ENCODE measurements around the gene MAPKAP1. TPM values are rescaled to one million over a fixed set of nuclear protein-coding genes. Genes with fewer than 3 reads are reported as not detected.

The MAPKAP1 gene
- total RNA-seq, 1 donor from 2014 or later = 81.9 TPM

GRCh38 chr9:125609744-125610143 lies 97.3 kb downstream of the MAPKAP1 start:
- TF ChIP-seq CTCF (IDR thresholded peaks at IDR 0.05; ENCODE audit: insufficient read depth, low read length, severe bottlenecking) = no peak
- no peak for FAIRE-seq

GRCh38 chr9:125608489-125609224 lies 98.4 kb downstream of the MAPKAP1 start:
- H3K36me3 ChIP-seq (ENCODE audit: control insufficient read depth, insufficient read depth, low read length) = no peaks in the 10 kb centered on the region
- TF ChIP-seq CTCF (IDR thresholded peaks at IDR 0.05; ENCODE audit: insufficient read depth, low read length, severe bottlenecking) = no peak
- no peak for DNase-seq (ENCODE audit: low read depth)
- FAIRE-seq = no peak
- no peak overlapping the region for H3K4me3 ChIP-seq (ENCODE audit: low read depth, low read length)
- no peaks in the 10 kb centered on the region for H3K27me3 ChIP-seq (ENCODE audit: control insufficient read depth, insufficient read depth, low read length)

More at GRCh38 chr9:125609744-125610143, 97.3 kb downstream of the MAPKAP1 start:
- DNase-seq (ENCODE audit: low read depth) = no peak
- Histone ChIP-seq H3K36me3 (ENCODE audit: control insufficient read depth, insufficient read depth, low read length) (no peaks in the 10 kb centered on the region), H3K27me3 (ENCODE audit: control insufficient read depth, insufficient read depth, low read length) (no peaks in the 10 kb centered on the region), H3K4me3 (ENCODE audit: low read depth, low read length) (no peak overlapping the region)

GRCh38 chr9:125604196-125604595 lies 102.8 kb downstream of the MAPKAP1 start:
- no peak for DNase-seq (ENCODE audit: low read depth)
- no peak for TF ChIP-seq CTCF (IDR thresholded peaks at IDR 0.05; ENCODE audit: insufficient read depth, low read length, severe bottlenecking)
- no peak for FAIRE-seq
- Histone ChIP-seq H3K27me3 (ENCODE audit: control insufficient read depth, insufficient read depth, low read length) (no peaks in the 10 kb centered on the region), H3K4me3 (ENCODE audit: low read depth, low read length) (no peak overlapping the region), H3K36me3 (ENCODE audit: control insufficient read depth, insufficient read depth, low read length) (no peaks in the 10 kb centered on the region)

- no peaks in the 10 kb centered on the region for H3K36me3 ChIP-seq (ENCODE audit: control insufficient read depth, insufficient read depth, low read length)
- TF ChIP-seq CTCF (IDR thresholded peaks at IDR 0.05; ENCODE audit: insufficient read depth, low read length, severe bottlenecking) = no peak
- FAIRE-seq = no peak
- no peak for DNase-seq (ENCODE audit: low read depth)
- H3K27me3 ChIP-seq (ENCODE audit: control insufficient read depth, insufficient read depth, low read length) = no peaks in the 10 kb centered on the region
- H3K4me3 ChIP-seq (ENCODE audit: low read depth, low read length) = no peak overlapping the region
Observed at GRCh38 chr9:125603478-125604021, 103.5 kb downstream of the MAPKAP1 start.

- no peak for FAIRE-seq
- no peak for DNase-seq (ENCODE audit: low read depth)
- Histone ChIP-seq H3K36me3 (ENCODE audit: control insufficient read depth, insufficient read depth, low read length) (no peaks in the 10 kb centered on the region), H3K4me3 (ENCODE audit: low read depth, low read length) (no peak overlapping the region), H3K27me3 (ENCODE audit: control insufficient read depth, insufficient read depth, low read length) (no peaks in the 10 kb centered on the region)
- TF ChIP-seq CTCF (IDR thresholded peaks at IDR 0.05; ENCODE audit: insufficient read depth, low read length, severe bottlenecking) = no peak
Observed at GRCh38 chr9:125601961-125602360, 105.0 kb downstream of the MAPKAP1 start.
